NCI-H524 (cell line): Measurements from ENCODE around the gene KCNJ16.

Experiments used
- DNase-seq, 2 experiments: peaks; one replicate each; lab custom pipeline; 2025; lab: John Stamatoyannopoulos, UW

Gene KCNJ16

GRCh38 chr17:70169709-70170597 lies 94.9 kb downstream of the KCNJ16 start:
- peak in 1 of 2 experiments; percentile 69 for DNase-seq

GRCh38 chr17:70171159-70171558 lies 96.1 kb downstream of the KCNJ16 start:
- peak in 1 of 2 experiments; percentile 19 for DNase-seq

GRCh38 chr17:70172449-70172848 lies 97.4 kb downstream of the KCNJ16 start:
- no peak for DNase-seq

GRCh38 chr17:70172923-70173322 lies 97.9 kb downstream of the KCNJ16 start:
- DNase-seq, result no peak

- no peak for DNase-seq
Measured at GRCh38 chr17:70173681-70174080, 98.7 kb downstream of the KCNJ16 start.

GRCh38 chr17:70181376-70181775 lies 106.4 kb downstream of the KCNJ16 start:
- no peak for DNase-seq

GRCh38 chr17:70181866-70182265 lies 106.8 kb downstream of the KCNJ16 start:
- DNase-seq, result no peak

GRCh38 chr17:70183508-70183907 lies 108.5 kb downstream of the KCNJ16 start:
- no peak for DNase-seq

GRCh38 chr17:70184207-70184606 lies 109.2 kb downstream of the KCNJ16 start:
- no peak for DNase-seq

GRCh38 chr17:70184770-70185169 lies 109.7 kb downstream of the KCNJ16 start:
- DNase-seq, result no peak
